Prostate gland (tissue), 2 donors: ENCODE results near the gene JUN. TPM values are rescaled to one million over a fixed set of nuclear protein-coding genes. Genes with fewer than 3 reads are reported as not detected.

Experiments
- DNase-seq: peaks from one replicate; pipeline ENCODE4 v3.0.0-alpha.2; 2019; ENCODE audit warnings: low spot score
- H3K27ac ChIP-seq, 2 donors: fragments of 200-600 bp; sonication (generic); 2 replicates each; pipeline ENCODE4 v1.5.1; 2017 to 2019
- H3K27me3 ChIP-seq: fragments of 200-600 bp; sonication (generic); replicated peaks from 2 replicates; pipeline ENCODE4 v1.5.1; 2019; ENCODE audit not compliant: insufficient read depth
- H3K36me3 ChIP-seq, 2 donors: fragments of 200-600 bp; sonication (generic); 1 replicate in 1 of 2; 2 replicates in 1 of 2; pipeline versions ENCODE4 v1.5.1 to v1.8.1; 2017 to 2019
- H3K4me1 ChIP-seq: fragments of 200-600 bp; sonication (generic); replicated peaks from 2 replicates; pipeline ENCODE4 v1.5.1; 2019
- H3K4me3 ChIP-seq, 2 donors: fragments of 200-600 bp; sonication (generic); 2 replicates each; pipeline ENCODE4 v1.5.1; 2017 to 2019
- H3K9me3 ChIP-seq: fragments of 200-600 bp; sonication (generic); 2 replicates; pipeline ENCODE4 v1.5.1; 2017
- CTCF ChIP-seq, 4 experiments: fragments of 200-600 bp in 2 of 4; fragments of 450-650 bp in 2 of 4; sonication (generic) in 2 of 4; IDR thresholded peaks; 1 replicate in 3 of 4; 2 replicates in 1 of 4; pipeline ENCODE4 v1.5.1; 2016 to 2019; ENCODE audit warnings: antibody characterized with exemption in 4 of 4, mild to moderate bottlenecking in 2 of 4, moderate library complexity in 2 of 4
- POLR2A ChIP-seq: fragments of 450-650 bp; IDR thresholded peaks from one replicate; pipeline ENCODE4 v1.6.1; 2016; ENCODE audit warnings: antibody characterized with exemption, mild to moderate bottlenecking
- POLR2AphosphoS5 ChIP-seq: sonication (generic); formaldehyde crosslinking; IDR thresholded peaks from one replicate; pipeline ENCODE4 v1.6.1; 2017; ENCODE audit warnings: antibody characterized with exemption
- WGBS: methylation state at CpG from one replicate; pipeline ENCODE4 v1.1.5; 2018; 5-methylcytosine and 5-hydroxymethylcytosine counted together
- intact Hi-C: fragments of 100-400 bp; cut with DNase I; formaldehyde crosslinking; loops from one replicate; pipeline ENCODE4 v1.14.2; 2022
- total RNA-seq, 2 donors: library from RNA; depleted of rRNA; stranded (reverse); fragments of >200 nt; gene quantifications; one replicate each; pipeline ENCODE4 v1.1.0, GENCODE V29; 2016

The JUN gene
- total RNA-seq = 100 to 1,000 TPM; 154 to 303 TPM

DNA sequence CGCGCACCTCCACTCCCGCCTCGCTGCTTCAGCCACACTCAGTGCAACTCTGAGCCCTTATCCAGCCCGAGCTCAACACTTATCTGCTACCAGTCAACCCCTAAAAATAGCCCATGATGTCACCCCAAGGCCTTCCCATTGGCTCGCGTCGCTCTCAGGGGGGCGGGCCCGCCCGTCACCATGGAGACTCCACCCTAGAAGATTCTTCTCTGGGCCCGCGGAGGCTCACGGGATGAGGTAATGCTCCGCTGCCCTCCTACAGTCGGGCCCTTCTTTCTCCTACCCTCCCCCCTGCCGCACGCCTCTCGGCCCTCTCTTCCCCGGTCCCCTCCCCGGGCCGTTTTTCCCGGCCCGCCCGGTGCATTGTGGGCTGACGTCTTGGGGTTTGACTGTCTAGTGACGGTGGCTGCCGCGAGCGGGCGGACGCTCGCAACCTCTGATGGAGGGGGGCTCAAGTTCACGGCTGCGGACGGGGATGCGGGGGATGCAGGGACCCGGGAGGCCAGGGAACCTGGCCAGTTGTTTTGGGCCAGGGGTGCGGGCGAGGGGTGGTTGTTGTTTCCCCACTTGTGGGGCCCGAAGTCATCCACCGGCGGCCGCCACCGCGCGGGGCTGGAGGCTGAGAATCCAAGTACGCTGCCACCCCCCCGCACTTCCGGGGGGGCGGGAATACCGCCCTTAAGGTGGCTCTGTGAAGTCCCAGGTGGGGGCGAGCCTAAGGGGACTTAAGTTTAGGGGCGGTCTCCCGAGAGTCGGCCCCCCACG, at the start of gene JUN:
TSS of gene JUN (minus strand) at position 55 of the 765 bp plus-strand sequence. CDS start 977 bp downstream, outside the sequence.
- DNase-seq = peak; percentile 100
- WGBS = 1% methylated on average over 57 of the region's 57 CpGs
- H3K27ac ChIP-seq = peak within 1 kb of the TSS; percentile 99 to 100
- H3K9me3 ChIP-seq = no peaks in the 10 kb centered on the region
- H3K4me1 ChIP-seq = no peaks in the 10 kb centered on the region
- TF ChIP-seq POLR2A = peak; percentile 99
- TF ChIP-seq CTCF (IDR thresholded peaks at IDR 0.05) = peak in 3 of 4 experiments; percentile 36 to 50 (median 43)
- TF ChIP-seq POLR2AphosphoS5 = peak; percentile 100
- intact Hi-C loops = loop anchor here (2.0 to 10.0 kb wide), 9 partner anchors 33 to 975 kb away; no protein-coding TSS in a partner anchor
- H3K36me3 ChIP-seq = no peaks in the 10 kb centered on the region
- peak within 1 kb of the TSS; percentile 77 to 91 for H3K4me3 ChIP-seq
- H3K27me3 ChIP-seq = no peaks in the 10 kb centered on the region

- no peak overlapping the region for H3K4me3 ChIP-seq
- 96% methylated on average over 1 of the region's 1 CpG for WGBS
- no peaks in the 10 kb centered on the region for H3K27me3 ChIP-seq
- no peak for DNase-seq
- no peaks in the 10 kb centered on the region for H3K4me1 ChIP-seq
- intact Hi-C loops = no loop called here
- H3K9me3 ChIP-seq = no peaks in the 10 kb centered on the region
- no peak overlapping the region for H3K27ac ChIP-seq
- no peaks in the 10 kb centered on the region for H3K36me3 ChIP-seq
- no peak for TF ChIP-seq POLR2AphosphoS5
- no peak for TF ChIP-seq CTCF (IDR thresholded peaks at IDR 0.05)
- no peak for TF ChIP-seq POLR2A
These were observed 49.3 kb upstream of the JUN start for GRCh38 chr1:58833166-58833565.

- Histone ChIP-seq H3K27ac (no peak overlapping the region), H3K4me3 (no peak overlapping the region), H3K4me1 (no peaks in the 10 kb centered on the region), H3K27me3 (no peaks in the 10 kb centered on the region), H3K36me3 (no peaks in the 10 kb centered on the region), H3K9me3 (no peaks in the 10 kb centered on the region)
- DNase-seq = no peak
- TF ChIP-seq POLR2A (no peak), CTCF (IDR thresholded peaks at IDR 0.05) (no peak), POLR2AphosphoS5 (no peak)
- 83% methylated on average over 1 of the region's 1 CpG for WGBS
- intact Hi-C loops = no loop called here
These were observed 46.4 kb upstream of the JUN start for GRCh38 chr1:58830291-58830690.

- no peak for DNase-seq
- WGBS = 48% methylated on average over 1 of the region's 1 CpG
- intact Hi-C loops = no loop called here
These were observed 46.0 kb upstream of the JUN start for GRCh38 chr1:58829866-58830265.

More at GRCh38 chr1:58829866-58830265, 46.0 kb upstream of the JUN start:
- H3K4me1 ChIP-seq = peaks cover 1% of the 10 kb centered on the region
- TF ChIP-seq POLR2A (no peak), POLR2AphosphoS5 (no peak), CTCF (IDR thresholded peaks at IDR 0.05) (no peak)
- no peak overlapping the region for H3K27ac ChIP-seq
- H3K27me3 ChIP-seq = no peaks in the 10 kb centered on the region
- no peaks in the 10 kb centered on the region for H3K9me3 ChIP-seq
- H3K4me3 ChIP-seq = no peak overlapping the region
- no peaks in the 10 kb centered on the region for H3K36me3 ChIP-seq
